Liver (tissue), 9 donors: ENCODE results near the gene MALT1. TPM values are rescaled to one million over a fixed set of nuclear protein-coding genes. Genes with fewer than 3 reads are reported as not detected.

Experiments
- DNase-seq: peaks from one replicate; pipeline ENCODE4 v3.0.0-alpha.2; 2017; ENCODE audit warnings: low spot score
- H3K27ac ChIP-seq, 2 donors: one replicate each; pipeline ENCODE4 v1.7.0; 2013; ENCODE audit warnings: inconsistent platforms in 2 of 2, low read length in 2 of 2, control low read depth in 1 of 2, low read depth in 1 of 2, mild to moderate bottlenecking in 1 of 2
- H3K27me3 ChIP-seq, 4 donors: one replicate each; pipeline versions ENCODE4 v1.6.1 to v1.7.0; 2013; ENCODE audit warnings: low read length in 3 of 4, inconsistent platforms in 1 of 4, mild to moderate bottlenecking in 1 of 4, moderate library complexity in 1 of 4; ENCODE audit not compliant: control insufficient read depth in 4 of 4, insufficient read depth in 4 of 4
- H3K36me3 ChIP-seq, 4 donors: one replicate each; pipeline versions ENCODE4 v1.6.1 to v1.7.0; 2013; ENCODE audit warnings: low read length in 3 of 4, mild to moderate bottlenecking in 3 of 4, low read depth in 1 of 4, moderate library complexity in 1 of 4; ENCODE audit not compliant: control insufficient read depth in 4 of 4, insufficient read depth in 3 of 4
- H3K4me1 ChIP-seq, 4 donors: one replicate each; pipeline versions ENCODE4 v1.6.1 to v1.7.0; 2013; ENCODE audit warnings: low read length in 3 of 4, mild to moderate bottlenecking in 3 of 4, moderate library complexity in 1 of 4; ENCODE audit not compliant: control insufficient read depth in 4 of 4, insufficient read depth in 4 of 4
- H3K4me3 ChIP-seq, 3 donors: one replicate each; pipeline versions ENCODE4 v1.6.1 to v1.7.0; 2013; ENCODE audit warnings: low read length in 3 of 3, control low read depth in 1 of 3, low read depth in 1 of 3, mild to moderate bottlenecking in 1 of 3
- H3K9ac ChIP-seq, 2 donors: one replicate each; pipeline ENCODE4 v1.7.0; 2013; ENCODE audit warnings: low read length in 2 of 2, mild to moderate bottlenecking in 2 of 2, moderate library complexity in 2 of 2, control low read depth in 1 of 2, low read depth in 1 of 2
- H3K9me3 ChIP-seq, 4 donors: one replicate each; pipeline versions ENCODE4 v1.6.1 to v1.7.0; 2013; ENCODE audit warnings: low read length in 3 of 4; ENCODE audit not compliant: control insufficient read depth in 4 of 4
- EGR1 ChIP-seq, 2 donors: IDR thresholded peaks; 2 replicates each; pipeline ENCODE4 v1.6.1; 2016 to 2018; ENCODE audit warnings: antibody characterized with exemption in 2 of 2, low read depth in 2 of 2
- FOXA1 ChIP-seq: IDR thresholded peaks from 2 replicates; pipeline ENCODE4 v1.6.1; 2016; ENCODE audit warnings: antibody characterized with exemption
- GABPA ChIP-seq, 2 donors: IDR thresholded peaks in 1 of 2; conservative IDR thresholded peaks in 1 of 2; 2 replicates each; pipeline ENCODE4 v1.6.1; 2016; ENCODE audit warnings: antibody characterized with exemption in 2 of 2, mild to moderate bottlenecking in 1 of 2, moderate library complexity in 1 of 2
- HNF4A ChIP-seq, 2 donors: conservative IDR thresholded peaks; 2 replicates each; pipeline ENCODE4 v1.6.1; 2016; ENCODE audit warnings: antibody characterized with exemption in 2 of 2, mild to moderate bottlenecking in 2 of 2
- HNF4G ChIP-seq: IDR thresholded peaks from 2 replicates; pipeline ENCODE4 v1.6.1; 2016; ENCODE audit warnings: antibody characterized with exemption
- JUND ChIP-seq, 2 donors: IDR thresholded peaks; 2 replicates each; pipeline ENCODE4 v1.6.1; 2016; ENCODE audit warnings: antibody characterized with exemption in 2 of 2
- MAX ChIP-seq: IDR thresholded peaks from 2 replicates; pipeline ENCODE4 v1.6.1; 2016; ENCODE audit warnings: antibody characterized with exemption
- NR2F2 ChIP-seq: IDR thresholded peaks from 2 replicates; pipeline ENCODE4 v1.6.1; 2016; ENCODE audit warnings: antibody characterized with exemption
- RAD21 ChIP-seq, 2 donors: IDR thresholded peaks; 2 replicates each; pipeline ENCODE4 v1.6.1; 2016; ENCODE audit warnings: antibody characterized with exemption in 2 of 2, mild to moderate bottlenecking in 2 of 2
- RXRA ChIP-seq, 2 donors: IDR thresholded peaks; 2 replicates each; pipeline ENCODE4 v1.6.1; 2017 to 2018; ENCODE audit warnings: antibody characterized with exemption in 2 of 2, mild to moderate bottlenecking in 1 of 2
- SP1 ChIP-seq: IDR thresholded peaks from 2 replicates; pipeline ENCODE4 v1.6.1; 2018; ENCODE audit warnings: antibody characterized with exemption, mild to moderate bottlenecking
- TAF1 ChIP-seq: conservative IDR thresholded peaks from 2 replicates; pipeline ENCODE4 v1.6.1; 2016; ENCODE audit warnings: antibody characterized with exemption, mild to moderate bottlenecking
- YY1 ChIP-seq: IDR thresholded peaks from 2 replicates; pipeline ENCODE4 v1.6.1; 2016; ENCODE audit warnings: antibody characterized with exemption, mild to moderate bottlenecking
- ZBTB33 ChIP-seq: IDR thresholded peaks from 2 replicates; pipeline ENCODE4 v1.6.1; 2016; ENCODE audit warnings: antibody characterized with exemption
- WGBS: extraction: QIAGEN DNeasy Blood & Tissue Kit; methylation state at CpG from one replicate; pipeline ENCODE4 v1.1.7; 2013; 5-methylcytosine and 5-hydroxymethylcytosine counted together
- polyA plus RNA-seq, 2 donors: library from polyadenylated mRNA; stranded (reverse) in 1 of 2; unstranded in 1 of 2; fragments of 200-250 nt in 1 of 2; fragments of >200 nt in 1 of 2; fragmentation: Nextera tagmentation in 1 of 2; extraction: Ambion mirVana in 1 of 2; gene quantifications; one replicate each; pipeline versions ENCODE4 v1.2.1 to v1.2.3, GENCODE V29; 2013 to 2015
- total RNA-seq, 2 donors: library from RNA; depleted of rRNA; stranded (reverse); fragments of >200 nt; gene quantifications; one replicate each; pipeline ENCODE4 v1.2.3, GENCODE V29; 2014
- TF ChIP-seq, protein P1 (sequence below): IDR thresholded peaks from 2 replicates; pipeline ENCODE4 v1.6.1; 2016; ENCODE audit warnings: antibody characterized with exemption, mild to moderate bottlenecking
- donor health status: healthy.
- donor health status: healthy.
- donor health status: healthy.
- donor health status: healthy.
- donor health status: healthy.

Gene MALT1
- total and polyA plus RNA-seq, 4 donors: 3.1 to 27.3 (median 6.4) TPM

DNA sequence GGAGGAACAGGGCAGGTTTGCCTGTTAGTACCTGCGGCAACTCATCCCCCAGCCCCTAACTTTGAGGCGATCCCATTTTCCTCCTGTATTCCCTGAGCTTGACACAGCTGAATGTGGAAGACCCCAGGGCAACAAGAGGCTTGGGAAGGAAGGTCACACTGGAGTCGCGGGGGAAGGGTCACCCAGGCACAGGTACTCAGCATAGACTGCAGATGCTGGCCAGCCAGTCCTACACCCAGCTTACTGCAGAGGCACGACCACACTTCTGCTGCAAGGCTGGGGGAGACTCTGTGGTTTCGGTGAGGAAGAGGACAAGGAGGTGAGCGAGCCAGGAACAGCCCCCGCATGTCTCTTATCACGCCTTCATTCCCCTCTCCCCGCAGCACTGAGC, 91.5 kb downstream of the MALT1 start:
- peaks cover 0 to 14% (median 3%) of the 10 kb centered on the region in 4 donors for H3K4me1 ChIP-seq
- no peak overlapping the region for H3K9ac ChIP-seq
- H3K9me3 ChIP-seq: no peaks in the 10 kb centered on the region
- no peak overlapping the region for H3K4me3 ChIP-seq
- no peak for TF ChIP-seq YY1
- no peak for TF ChIP-seq ZBTB33
- TF ChIP-seq MAX: no peak
- TF ChIP-seq TAF1: no peak
- no peak for TF ChIP-seq GABPA (IDR thresholded peaks at IDR 0.05 in 1 of 2, conservative IDR thresholded peaks at IDR 0.05 in 1 of 2)
- TF ChIP-seq SP1: no peak
- no peak for TF ChIP-seq EGR1 (IDR thresholded peaks at IDR 0.05; ENCODE audit: low read depth in 2 of 2)
- TF ChIP-seq HNF4G: no peak
- H3K27ac ChIP-seq: no peak overlapping the region
- no peaks in the 10 kb centered on the region for H3K27me3 ChIP-seq
- peak; percentile 21 for DNase-seq
- no peaks in the 10 kb centered on the region for H3K36me3 ChIP-seq
- 90% methylated on average over 10 of the region's 10 CpGs for WGBS

GRCh38 chr18:58766164-58766563, 94.9 kb downstream of the MALT1 start:
- Histone ChIP-seq H3K27ac (no peak overlapping the region), H3K4me1 (peaks cover 0 to 22% (median 6%) of the 10 kb centered on the region in 4 donors), H3K9ac (no peak overlapping the region), H3K27me3 (no peaks in the 10 kb centered on the region), H3K4me3 (no peak overlapping the region), H3K9me3 (no peaks in the 10 kb centered on the region), H3K36me3 (no peaks in the 10 kb centered on the region)
- DNase-seq: no peak
- WGBS: 77% methylated on average over 3 of the region's 3 CpGs
- TF ChIP-seq, protein P1, sequence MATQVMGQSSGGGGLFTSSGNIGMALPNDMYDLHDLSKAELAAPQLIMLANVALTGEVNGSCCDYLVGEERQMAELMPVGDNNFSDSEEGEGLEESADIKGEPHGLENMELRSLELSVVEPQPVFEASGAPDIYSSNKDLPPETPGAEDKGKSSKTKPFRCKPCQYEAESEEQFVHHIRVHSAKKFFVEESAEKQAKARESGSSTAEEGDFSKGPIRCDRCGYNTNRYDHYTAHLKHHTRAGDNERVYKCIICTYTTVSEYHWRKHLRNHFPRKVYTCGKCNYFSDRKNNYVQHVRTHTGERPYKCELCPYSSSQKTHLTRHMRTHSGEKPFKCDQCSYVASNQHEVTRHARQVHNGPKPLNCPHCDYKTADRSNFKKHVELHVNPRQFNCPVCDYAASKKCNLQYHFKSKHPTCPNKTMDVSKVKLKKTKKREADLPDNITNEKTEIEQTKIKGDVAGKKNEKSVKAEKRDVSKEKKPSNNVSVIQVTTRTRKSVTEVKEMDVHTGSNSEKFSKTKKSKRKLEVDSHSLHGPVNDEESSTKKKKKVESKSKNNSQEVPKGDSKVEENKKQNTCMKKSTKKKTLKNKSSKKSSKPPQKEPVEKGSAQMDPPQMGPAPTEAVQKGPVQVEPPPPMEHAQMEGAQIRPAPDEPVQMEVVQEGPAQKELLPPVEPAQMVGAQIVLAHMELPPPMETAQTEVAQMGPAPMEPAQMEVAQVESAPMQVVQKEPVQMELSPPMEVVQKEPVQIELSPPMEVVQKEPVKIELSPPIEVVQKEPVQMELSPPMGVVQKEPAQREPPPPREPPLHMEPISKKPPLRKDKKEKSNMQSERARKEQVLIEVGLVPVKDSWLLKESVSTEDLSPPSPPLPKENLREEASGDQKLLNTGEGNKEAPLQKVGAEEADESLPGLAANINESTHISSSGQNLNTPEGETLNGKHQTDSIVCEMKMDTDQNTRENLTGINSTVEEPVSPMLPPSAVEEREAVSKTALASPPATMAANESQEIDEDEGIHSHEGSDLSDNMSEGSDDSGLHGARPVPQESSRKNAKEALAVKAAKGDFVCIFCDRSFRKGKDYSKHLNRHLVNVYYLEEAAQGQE: no peak
- TF ChIP-seq JUND (IDR thresholded peaks at IDR 0.05): no peak
- TF ChIP-seq FOXA1: no peak
- no peak for TF ChIP-seq RXRA (IDR thresholded peaks at IDR 0.05)
- TF ChIP-seq GABPA (IDR thresholded peaks at IDR 0.05 in 1 of 2, conservative IDR thresholded peaks at IDR 0.05 in 1 of 2): no peak
- no peak for TF ChIP-seq HNF4A (conservative IDR thresholded peaks at IDR 0.05)
- TF ChIP-seq EGR1 (IDR thresholded peaks at IDR 0.05; ENCODE audit: low read depth in 2 of 2): no peak
- no peak for TF ChIP-seq NR2F2
- no peak for TF ChIP-seq HNF4G
- TF ChIP-seq MAX: no peak
- TF ChIP-seq RAD21 (IDR thresholded peaks at IDR 0.05): no peak
- TF ChIP-seq ZBTB33: no peak
